NOMO-1 treated with DMSO at 0.1 percent for 48 hours (cell line): ENCODE measurements around the gene KPNA3.
"Not testable (repeated sequence)": the region's sequence is repeated elsewhere in the genome, so short reads cannot be mapped to it uniquely, and the experiment has no call there.

Experiments
- DNase-seq: peaks from one replicate; lab custom pipeline; 2025; ENCODE audit not compliant: unreplicated experiment; lab: John Stamatoyannopoulos, UW

Gene KPNA3

DNA sequence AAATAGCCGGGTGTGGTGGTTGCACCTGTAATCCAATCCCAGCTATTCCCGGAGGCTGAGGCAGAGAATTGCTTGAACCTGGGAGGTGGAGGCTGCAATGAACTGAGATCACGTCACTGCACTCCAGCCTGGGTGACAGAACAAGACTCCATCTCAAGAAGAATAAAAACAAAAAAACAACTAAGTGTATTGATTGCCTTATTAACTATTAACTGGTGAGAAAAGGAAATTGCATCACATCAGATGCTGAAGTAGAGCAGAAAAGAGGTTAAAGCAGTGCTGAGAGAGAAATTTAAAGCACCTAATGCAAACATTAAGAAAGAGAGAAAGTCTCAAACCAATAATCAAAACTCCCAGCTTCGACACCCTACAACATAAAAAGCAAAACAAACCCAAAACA, 38.3 kb downstream of the KPNA3 start:
- no peak for DNase-seq

DNA sequence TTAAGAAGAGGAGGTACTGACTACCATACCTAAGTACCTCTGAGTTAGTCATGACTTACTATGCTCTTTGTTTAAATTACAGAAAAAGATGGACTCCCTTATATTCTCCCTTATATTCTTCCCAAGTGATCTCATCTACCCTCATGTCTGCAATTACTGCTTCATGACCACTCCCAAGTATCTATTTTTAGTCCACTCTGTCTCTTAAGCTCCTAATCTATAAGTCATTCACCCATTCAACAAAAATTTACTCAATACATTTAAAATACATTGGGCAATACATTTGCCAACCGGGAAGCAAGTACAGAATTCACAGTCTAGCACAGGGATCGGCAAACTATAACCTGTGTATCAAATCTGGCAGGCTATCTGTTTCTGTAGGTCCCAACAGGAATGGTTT, 42.6 kb downstream of the KPNA3 start:
- no peak for DNase-seq

DNA sequence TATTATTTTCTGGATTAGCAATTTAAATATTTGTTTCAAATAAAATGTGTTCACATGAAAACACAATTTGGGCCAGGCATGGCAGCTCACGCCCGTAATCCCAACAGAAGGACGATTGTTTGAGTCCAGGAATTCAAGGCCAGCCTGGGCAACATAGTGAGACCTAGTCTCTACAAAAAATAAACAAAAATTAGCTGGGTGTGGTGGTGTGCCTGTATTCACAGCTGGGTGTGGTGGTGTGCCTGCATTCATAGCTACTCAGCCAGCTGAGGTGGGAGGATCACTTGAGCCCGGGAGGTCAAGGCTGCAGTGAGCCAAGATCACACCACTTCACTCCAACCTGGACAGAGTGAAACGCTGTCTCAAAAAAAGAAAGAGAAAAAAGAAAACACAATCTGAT, 46.4 kb downstream of the KPNA3 start:
- DNase-seq = no peak

DNA sequence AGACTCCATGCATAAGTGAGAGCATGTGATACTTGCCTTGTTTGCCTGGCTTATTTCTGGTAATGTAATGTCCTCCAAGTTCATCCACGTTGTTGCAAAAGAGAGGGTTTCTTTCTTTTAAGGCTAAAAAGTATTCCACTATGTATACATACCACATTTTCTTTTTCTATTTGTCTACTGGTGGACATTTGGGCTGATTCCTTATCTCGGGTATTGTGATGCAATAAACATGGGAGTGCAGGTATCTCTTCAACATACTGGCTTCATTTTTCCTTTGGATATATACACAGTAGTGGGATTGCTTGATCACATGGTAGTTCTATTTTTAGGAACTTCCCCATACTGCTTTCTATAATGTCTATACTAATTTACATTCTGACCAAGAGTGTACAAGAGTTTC, 51.6 kb downstream of the KPNA3 start:
- DNase-seq = peak; percentile 13

DNA sequence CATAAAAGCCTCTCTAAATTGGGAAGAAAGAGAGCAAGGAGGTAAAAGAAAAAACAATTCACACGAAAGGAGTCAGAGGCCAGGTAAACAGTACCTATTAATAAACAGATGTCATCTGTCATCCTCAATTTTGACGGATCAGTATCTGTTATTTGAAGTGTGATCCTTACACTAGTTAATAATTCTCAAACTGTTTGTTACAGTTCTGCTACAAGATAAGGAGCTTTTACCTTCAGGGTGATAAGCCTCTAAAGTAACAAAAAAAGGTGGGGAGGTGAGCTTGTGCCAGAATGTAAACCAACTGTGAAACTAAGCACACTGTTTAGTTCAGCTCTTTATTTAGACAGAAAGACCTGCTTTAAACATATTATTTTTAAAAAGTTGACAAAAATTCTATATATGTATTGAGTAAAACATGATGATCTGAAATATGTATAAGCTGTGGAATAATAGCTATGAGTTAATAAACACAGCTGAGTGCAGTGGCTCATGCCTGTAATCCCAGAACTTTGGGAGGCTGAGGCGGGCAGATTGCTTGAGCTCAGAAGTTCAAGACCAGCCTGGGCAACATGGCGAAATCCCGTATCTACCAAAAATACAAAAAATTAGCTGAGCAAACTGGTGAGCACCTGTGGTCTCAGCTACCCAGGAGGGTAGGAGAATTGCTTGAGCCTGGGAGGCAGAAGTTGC, 52.8 kb downstream of the KPNA3 start:
- DNase-seq = no peak

DNA sequence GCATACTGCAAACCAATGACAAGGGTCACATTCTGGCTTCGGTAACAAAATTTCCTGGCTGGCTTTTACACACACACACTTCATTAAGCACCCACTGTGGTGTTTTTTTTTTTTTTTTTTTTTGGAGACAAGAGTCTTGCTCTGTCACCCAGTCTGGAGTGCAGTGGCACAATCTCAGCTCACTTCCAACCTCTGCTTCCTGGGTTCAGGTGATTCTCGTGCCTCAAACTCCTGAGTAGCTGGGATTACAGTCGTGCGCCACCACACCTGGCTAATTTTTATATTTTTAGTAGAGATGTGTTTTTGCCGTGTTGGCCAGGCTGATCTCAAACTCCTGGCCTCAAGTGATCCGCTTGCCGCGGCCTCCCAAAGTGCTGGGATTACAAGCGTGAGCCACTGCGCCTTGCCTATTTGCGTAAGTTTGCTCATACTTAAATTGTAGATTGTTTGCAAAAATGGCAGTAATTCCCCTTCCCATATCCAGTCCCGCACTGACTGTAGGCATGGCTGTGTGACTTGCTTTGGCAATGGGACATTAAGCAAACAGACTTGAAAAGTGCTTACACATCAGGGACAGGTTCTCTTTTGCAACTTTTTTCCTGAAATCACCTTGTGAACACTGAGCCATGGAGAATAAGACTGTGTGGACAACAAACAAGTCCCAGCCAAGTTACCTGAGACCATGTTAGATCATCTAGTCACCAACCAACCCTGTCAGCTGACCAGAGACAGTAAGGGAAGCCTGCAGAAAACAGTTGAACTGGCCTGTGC, 59.1 kb downstream of the KPNA3 start:
- DNase-seq = no peak

DNA sequence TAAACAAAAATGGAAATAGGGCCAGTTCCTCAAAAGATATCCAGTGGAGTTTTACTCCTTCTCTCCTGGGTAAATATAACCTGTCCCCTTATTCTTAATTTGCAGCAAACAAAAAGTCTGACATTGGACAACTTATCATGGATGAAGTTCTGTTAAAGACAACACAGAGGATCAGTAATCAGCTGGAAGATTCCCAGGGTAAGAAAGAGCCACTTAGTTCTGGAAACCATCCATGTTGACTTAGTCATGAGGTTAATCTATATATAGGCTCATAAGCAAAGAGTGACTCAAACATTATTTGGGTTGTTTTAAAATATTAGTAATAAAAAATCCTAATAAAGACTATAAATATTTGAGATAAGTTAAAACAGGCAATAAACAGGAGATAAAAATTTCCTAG, 60.7 kb downstream of the KPNA3 start:
- no peak for DNase-seq

DNA sequence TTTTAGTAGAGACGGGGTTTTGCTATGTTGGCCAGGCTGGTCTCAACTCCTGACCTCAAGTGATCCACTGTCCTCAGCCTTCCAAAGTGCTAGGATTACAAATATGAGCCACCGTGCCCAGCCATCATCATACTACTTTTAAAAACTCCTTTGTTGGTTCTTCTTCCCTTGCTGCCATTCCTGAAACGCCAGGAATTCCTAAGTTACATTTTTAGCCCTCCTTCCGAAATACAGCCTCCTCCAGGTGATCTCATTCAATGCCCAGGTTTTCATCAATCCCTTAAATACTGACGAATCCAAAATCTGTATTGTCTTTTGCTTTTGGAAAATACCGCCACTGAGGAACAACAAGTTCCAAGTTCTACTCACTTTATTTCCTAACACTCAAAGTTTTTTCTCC, 75.9 kb downstream of the KPNA3 start:
- DNase-seq = no peak

DNA sequence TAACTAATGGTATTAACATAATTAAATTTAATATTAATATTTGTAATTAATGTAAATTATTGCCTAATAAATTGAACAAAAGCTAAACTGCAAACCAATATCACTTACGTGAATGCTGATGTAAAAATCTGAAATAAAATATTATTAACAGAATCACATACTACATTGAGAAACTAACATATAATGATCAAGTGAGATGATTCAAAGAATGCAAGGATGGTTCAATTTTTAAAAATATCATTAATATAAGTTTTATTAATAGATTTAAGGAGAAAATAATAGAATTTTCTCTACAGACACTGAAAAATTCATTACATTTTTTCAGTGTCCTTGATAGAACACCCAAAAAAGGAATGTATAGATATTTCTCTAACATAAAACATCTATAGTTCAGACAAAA, 77.7 kb downstream of the KPNA3 start:
- DNase-seq = no peak

DNA sequence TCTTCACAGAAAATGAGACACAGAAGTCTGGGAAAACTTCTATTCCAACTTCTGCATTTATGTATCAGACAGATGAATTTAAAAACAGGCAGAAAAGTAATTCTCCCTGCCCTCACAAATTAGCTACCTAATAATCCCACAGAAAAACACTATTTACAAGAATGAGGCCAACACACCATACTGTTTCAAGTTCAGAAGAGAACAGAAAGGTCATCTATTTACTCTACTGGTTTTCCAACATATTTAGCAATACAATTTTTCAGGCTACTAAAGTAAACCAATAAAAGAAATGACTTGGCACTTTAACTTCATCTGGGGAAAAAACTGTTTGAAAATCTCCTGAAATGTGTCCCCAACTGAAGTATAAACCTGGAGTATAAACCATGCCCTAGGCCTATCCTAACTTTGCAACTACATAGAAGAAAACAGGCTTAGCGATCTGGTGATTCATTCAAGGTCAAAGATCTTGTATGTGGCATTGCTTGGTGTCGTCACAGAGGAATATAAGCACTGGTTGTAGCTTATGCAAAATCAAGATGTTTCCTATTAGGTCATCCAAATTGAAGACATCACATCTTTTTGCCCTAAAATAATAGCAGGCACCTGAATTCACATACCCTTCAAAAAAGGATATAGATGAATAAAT, 81.1 kb downstream of the KPNA3 start:
- DNase-seq = peak; percentile 1

DNA sequence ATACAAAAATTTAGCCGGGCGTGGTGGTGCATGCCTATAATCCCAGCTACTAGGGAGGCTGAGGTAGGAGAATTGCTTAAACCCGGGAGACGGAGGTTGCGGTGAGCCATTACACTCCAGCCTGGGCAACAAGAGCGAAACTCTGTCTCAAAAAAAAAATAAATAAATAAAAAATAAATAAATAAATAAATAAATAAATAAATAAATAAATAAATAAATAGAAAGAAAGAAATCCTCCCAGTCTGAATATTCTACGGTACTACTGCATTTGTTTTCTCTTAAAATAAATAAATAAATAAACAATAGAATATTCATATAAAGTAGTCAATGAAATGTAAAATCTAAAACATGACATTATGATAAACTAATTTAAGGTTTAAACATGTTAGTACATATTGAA, 88.2 kb downstream of the KPNA3 start:
- not testable (repeated sequence) for DNase-seq

DNA sequence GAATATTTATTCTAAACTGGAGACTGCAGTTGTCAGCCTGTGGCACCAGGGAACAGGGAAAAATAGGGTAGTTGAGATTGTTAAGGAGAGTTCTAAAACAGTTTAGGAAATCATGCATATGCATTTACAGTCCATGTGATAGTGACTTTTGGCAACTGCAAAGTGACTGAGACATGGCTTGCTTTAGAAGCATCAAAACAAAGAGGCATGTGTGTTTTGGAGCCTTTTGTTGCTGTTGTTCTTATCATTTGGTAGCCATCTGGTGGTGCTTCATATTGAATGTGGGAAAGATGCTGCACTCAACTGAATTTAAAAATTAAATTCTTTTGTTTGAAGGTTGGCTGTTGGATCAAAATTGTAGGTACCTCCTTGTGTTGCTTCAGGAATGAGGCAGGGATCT, 91.0 kb downstream of the KPNA3 start:
- no peak for DNase-seq

DNA sequence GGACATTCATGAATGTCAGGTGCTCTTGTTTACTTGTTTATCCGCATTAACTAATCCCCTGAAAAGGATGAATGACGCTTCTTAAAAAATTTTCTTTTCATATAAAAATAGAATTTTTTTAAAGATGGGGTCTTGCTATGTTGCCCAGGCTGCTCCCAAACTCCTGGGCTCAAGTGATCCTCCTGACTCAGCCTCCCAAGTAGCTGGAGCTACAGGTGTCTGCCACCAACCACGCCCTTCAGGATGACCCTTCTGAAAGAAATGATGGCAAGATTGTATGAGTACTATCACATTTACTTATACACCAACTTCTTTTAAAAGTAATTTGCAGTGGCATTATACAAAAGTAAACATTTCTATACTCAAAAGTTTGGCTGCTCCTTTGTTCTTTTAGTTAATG, 95.0 kb downstream of the KPNA3 start:
- no peak for DNase-seq

DNA sequence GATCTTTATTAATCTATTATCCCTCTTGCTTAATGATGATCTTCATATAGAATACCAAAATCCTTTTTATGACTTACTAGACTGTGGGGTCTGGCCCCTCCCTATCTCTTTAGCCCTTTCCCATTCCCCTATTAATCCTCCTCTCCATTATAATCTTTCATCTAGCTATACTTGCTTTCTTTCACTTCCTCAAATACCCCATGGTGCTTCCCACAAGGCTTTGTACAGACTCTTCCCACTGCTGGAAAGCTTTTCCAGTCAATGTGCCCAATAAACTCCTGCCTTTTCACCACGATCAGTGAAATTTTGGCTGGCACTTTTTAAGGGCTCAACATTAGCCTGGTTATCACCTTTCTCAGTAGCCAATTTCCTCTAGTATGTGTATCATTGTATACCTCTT, 98.0 kb downstream of the KPNA3 start:
- peak; percentile 15 for DNase-seq

DNA sequence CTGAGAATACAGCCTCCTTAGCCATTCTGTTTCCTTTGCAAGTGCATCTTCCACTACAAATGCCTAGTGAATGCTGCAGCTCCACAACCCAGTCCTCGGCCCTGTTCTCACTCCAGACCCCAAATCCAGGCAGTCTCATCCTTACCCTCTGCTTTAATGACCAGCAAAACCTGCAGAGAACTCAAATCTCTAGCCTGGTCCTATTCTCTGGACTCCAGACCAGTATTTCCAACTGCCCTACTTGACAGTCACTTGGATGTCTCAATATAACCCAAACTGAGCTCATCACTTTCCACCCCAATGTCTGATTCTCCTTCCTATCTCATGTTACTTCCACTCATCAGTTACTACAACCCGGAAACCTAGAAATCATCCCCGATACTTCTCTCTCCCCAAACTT, 98.6 kb downstream of the KPNA3 start:
- DNase-seq = no peak

DNA sequence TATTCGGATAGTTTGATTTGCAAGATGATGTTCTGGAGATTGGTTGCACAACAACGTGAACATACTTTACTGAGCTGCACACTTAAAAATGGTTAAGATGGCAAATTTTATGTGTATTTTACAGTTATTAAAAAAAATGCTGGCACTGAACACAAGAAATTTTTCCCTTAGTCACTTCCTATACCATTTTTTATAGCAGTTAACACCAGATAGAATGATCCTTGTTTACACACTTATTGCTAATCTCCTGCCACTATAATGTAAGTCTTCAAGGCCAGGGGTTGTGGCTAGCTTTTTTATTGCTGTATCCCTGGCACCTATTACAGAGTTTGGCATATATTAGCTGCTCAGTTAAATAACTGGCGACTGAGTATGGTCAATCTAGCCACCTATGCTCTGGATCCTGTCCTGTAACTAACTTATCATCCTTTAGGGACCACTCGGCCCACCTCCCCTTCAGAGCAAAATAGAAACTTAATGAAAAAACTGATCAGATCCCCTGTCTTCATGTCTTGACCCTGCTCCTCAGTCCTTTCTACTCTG, 99.2 kb downstream of the KPNA3 start:
- no peak for DNase-seq

DNA sequence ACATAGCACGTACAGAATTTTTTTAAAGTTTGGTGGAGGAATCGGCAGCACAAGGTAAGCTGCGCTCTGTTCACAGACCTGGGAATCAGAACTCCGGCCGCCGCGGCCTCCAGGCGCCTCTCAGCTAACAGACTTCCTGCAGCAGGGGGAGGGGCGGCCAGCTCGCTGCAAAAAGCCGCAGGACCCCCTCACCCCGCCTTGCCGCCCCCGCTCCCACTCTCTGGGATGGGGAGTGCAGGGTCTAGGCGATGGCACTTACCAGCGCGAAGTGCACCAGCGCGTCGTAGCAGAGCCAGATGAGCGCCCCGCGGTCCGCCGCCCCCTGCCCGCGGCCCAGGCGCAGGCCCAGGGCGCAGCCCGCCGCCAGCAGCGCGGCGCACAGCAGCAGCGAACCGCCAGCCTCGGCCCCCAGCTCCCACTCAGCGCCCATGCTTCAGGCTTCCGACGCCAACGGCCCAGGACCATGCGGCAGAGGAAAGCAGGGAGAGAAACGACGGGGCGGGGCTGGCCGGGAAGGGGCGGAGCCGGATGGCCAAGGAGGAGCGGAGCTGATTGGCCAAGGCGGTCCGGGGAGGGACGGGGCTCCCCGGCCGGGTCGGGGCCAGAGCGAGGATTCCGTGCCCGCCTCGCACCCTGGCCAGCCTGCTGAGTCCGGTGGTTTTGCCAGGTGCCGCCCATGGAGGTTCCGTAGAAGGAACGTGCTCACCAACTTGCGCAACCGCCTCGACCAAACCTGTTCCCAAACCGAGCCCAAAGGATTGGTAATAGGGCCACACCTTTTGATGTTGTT, 101.3 kb downstream of the KPNA3 start, which contains the start of gene EBPL:
TSS of gene EBPL (minus strand) at position 492 of the 790 bp plus-strand sequence. CDS start at position 430, 62 bp downstream.
- DNase-seq = peak; percentile 80

DNA sequence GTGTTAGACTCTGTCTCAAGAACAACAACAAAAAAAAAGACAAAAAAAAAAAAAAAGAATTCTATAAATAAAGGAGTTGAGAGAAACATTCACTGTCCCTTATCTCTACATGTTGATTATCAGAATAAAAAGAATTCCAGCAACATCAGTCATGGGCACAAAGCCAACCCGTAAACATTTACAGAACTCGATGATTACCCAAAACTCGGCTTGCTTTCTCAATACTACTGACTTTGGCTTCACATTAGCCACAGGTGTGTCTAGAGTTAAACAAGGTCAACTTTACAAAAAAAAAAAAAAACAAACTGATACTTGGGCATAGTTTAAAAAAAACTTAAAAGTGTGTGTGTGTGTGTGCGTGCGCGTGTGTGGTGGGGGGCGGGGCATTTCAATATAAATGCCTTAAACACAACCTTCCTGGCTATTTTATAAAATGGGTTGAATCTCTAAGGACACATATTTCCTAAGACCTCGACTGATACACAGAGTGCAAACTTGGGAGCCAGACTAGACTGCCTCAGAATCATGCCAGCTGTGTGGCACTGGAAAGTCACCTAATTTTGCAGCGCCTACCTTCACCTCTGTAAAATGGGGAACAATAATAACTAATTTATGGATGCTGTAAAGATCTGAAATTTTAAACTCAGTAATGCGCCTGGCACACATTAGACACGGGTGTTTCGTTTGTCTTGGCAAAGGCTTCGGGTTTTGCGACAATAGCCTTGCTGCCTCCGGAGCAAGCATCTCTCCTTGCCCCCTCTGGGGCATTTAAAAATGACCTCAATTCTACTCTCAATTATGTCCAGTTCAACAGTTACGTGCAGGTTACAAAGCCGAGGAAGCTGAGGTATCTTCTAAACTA, 102.1 kb downstream of the KPNA3 start:
- peak; percentile 41 for DNase-seq

DNA sequence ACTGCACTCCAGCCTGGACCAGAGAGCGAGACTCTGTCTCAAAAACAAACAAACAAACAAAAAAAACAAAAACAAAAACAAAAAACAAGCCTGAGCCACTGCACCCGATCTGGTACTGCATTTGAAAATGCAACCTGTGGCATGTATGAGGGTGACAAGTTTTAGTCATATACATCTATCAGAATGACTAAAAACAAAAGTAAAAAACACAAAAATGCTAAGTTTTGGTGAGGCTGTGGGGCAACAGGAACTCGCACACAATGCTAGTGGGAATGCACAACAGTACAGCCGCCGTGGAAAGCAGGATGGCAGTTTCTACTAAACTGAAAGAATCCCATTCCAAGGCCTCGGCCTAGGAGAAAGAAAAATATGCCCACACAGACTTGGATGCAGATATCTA, 109.0 kb downstream of the KPNA3 start:
- DNase-seq = no peak

DNA sequence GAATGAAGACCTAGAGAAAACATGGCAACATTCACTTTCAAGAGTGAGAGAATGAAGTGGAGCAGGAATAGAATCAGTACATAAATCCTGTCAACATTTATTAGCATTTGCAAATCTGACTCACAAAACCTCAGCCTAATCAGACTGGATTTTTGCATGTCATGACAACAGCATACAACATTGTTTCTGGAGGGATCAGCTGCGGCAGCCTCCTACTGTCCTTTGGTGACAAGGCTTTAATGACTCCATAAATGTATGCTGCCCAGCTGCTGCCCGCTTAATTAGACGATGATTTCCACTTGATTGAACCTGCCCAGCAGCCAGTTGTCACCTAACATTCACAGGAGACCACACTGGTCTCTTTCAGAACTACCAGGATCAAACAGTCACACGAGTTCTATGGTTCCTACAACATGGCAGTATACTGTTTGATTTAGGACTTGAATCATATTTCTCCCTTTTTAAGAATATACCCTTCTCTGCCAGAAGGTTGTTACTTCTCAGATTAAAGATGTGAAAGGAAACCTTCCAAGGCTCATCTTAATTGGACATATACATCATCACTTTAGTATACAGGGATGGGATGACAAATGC, 110.5 kb downstream of the KPNA3 start:
- DNase-seq = no peak
